ENCODE results near the gene KRT84.

GRCh38 chr12:52350021-52350620, 35.3 kb downstream of the KRT84 start:
- TF ChIP-seq CTCF (conservative IDR thresholded peaks at IDR 0.05; ENCODE audit: low read length) (no peak), EZH2phosphoT487 (IDR thresholded peaks at IDR 0.05; ENCODE audit: borderline replicate concordance) (no peak)
